IMR-90 (cell line): ENCODE measurements around the gene GHR. TPM values are rescaled to one million over a fixed set of nuclear protein-coding genes. Genes with fewer than 3 reads are reported as not detected.

ENCODE experiments used
- ATAC-seq: fragments of 200-7000 bp; cut with Tn5 transposase; 2 replicates; pipeline ENCODE4 v1.9.1; 2020; ENCODE audit warnings: low read depth, mild to moderate bottlenecking, moderate library complexity
- BruUV-seq: library from RNA; stranded (reverse); fragments of 400-500 nt; replicated peaks from 2 replicates; lab custom pipeline; 2021; lab: Mats Ljungman, UMichigan
- CTCF ChIA-PET: fragments of 300-600 bp; formaldehyde crosslinking; extraction: SDS; loops from one replicate; lab custom pipeline; 2021; ENCODE audit warnings: antibody characterized with exemption; lab: Yijun Ruan, JAX
- POLR2A ChIA-PET: fragments of 300-600 bp; sonication (Branson Sonifier 250); formaldehyde crosslinking; loops from one replicate; lab custom pipeline; 2022; ENCODE audit warnings: antibody characterized with exemption; ENCODE audit not compliant: unreplicated experiment; lab: Charles Lee
- DNase-seq: peaks from one replicate; pipeline ENCODE4 v3.0.0; 2013
- H2AFZ ChIP-seq: replicated peaks from 2 replicates; pipeline ENCODE3; 2013; ENCODE audit warnings: low read length, mild to moderate bottlenecking; ENCODE audit not compliant: poor library complexity
- H2AK5ac ChIP-seq: 2 replicates; pipeline ENCODE4 v1.6.1; 2013; ENCODE audit warnings: low read depth, low read length, inconsistent platforms
- H2AK9ac ChIP-seq: replicated peaks from 2 replicates; pipeline ENCODE3; 2013; ENCODE audit warnings: mild to moderate bottlenecking, low read depth, low read length, moderate library complexity; ENCODE audit not compliant: poor library complexity
- H2BK120ac ChIP-seq: 2 replicates; pipeline ENCODE4 v1.6.1; 2013; ENCODE audit warnings: low read depth, low read length, inconsistent platforms
- H2BK15ac ChIP-seq: 3 replicates; pipeline ENCODE4 v1.6.1; 2013; ENCODE audit warnings: low read depth, low read length, inconsistent platforms
- H2BK20ac ChIP-seq: 2 replicates; pipeline ENCODE4 v1.6.1; 2013; ENCODE audit warnings: low read depth, mild to moderate bottlenecking, inconsistent platforms, low read length, moderate library complexity
- H2BK5ac ChIP-seq: 2 replicates; pipeline ENCODE4 v1.6.1; 2013; ENCODE audit warnings: mild to moderate bottlenecking, low read depth, low read length, inconsistent platforms; ENCODE audit not compliant: poor library complexity, severe bottlenecking
- H3K14ac ChIP-seq: replicated peaks from 2 replicates; pipeline ENCODE4 v1.6.1; 2013; ENCODE audit warnings: low read depth, low read length, inconsistent platforms
- H3K18ac ChIP-seq: 2 replicates; pipeline ENCODE4 v1.6.1; 2013; ENCODE audit warnings: low read depth, low read length, control low read depth
- H3K23ac ChIP-seq: 2 replicates; pipeline ENCODE4 v1.6.1; 2013; ENCODE audit warnings: low read depth, low read length, inconsistent platforms
- H3K27ac ChIP-seq: 2 replicates; pipeline ENCODE4 v1.5.1; 2013; ENCODE audit warnings: mild to moderate bottlenecking, control low read depth, low read length; ENCODE audit not compliant: insufficient read depth
- H3K27me3 ChIP-seq: 2 replicates; pipeline ENCODE4 v1.6.1; 2013; ENCODE audit warnings: low read length; ENCODE audit not compliant: control insufficient read depth, insufficient read depth
- H3K36me3 ChIP-seq: 2 replicates; pipeline ENCODE4 v1.6.1; 2013; ENCODE audit warnings: low read length, mixed read lengths; ENCODE audit not compliant: control insufficient read depth, insufficient read depth
- H3K4ac ChIP-seq: 2 replicates; pipeline ENCODE4 v1.6.1; 2013; ENCODE audit warnings: low read depth, low read length, inconsistent platforms
- H3K4me1 ChIP-seq: 2 replicates; pipeline ENCODE4 v1.6.1; 2013; ENCODE audit warnings: low read length, mixed read lengths; ENCODE audit not compliant: control insufficient read depth, insufficient read depth
- H3K4me2 ChIP-seq: 2 replicates; pipeline ENCODE4 v1.6.1; 2013; ENCODE audit warnings: low read depth, mild to moderate bottlenecking, control low read depth, low read length, moderate library complexity
- H3K4me3 ChIP-seq: 2 replicates; pipeline ENCODE4 v1.5.1; 2013; ENCODE audit warnings: low read depth, mild to moderate bottlenecking, control low read depth, low read length, moderate library complexity; ENCODE audit not compliant: insufficient read depth
- H3K56ac ChIP-seq: 2 replicates; pipeline ENCODE4 v1.6.1; 2013; ENCODE audit warnings: low read length, inconsistent platforms; ENCODE audit not compliant: insufficient read depth; ENCODE audit errors: extremely low read depth
- H3K79me1 ChIP-seq, 2 experiments: 2 replicates each; pipeline ENCODE4 v1.6.1; 2013; ENCODE audit warnings: low read length in 2 of 2, inconsistent platforms in 1 of 2, low read depth in 1 of 2
- H3K9ac ChIP-seq: 2 replicates; pipeline ENCODE4 v1.6.1; 2013; ENCODE audit warnings: low read depth, low read length, control low read depth
- H3K9me1 ChIP-seq: 2 replicates; pipeline ENCODE4 v1.6.1; 2013; ENCODE audit warnings: low read length, inconsistent platforms; ENCODE audit not compliant: insufficient read depth
- H3K9me3 ChIP-seq: 2 replicates; pipeline ENCODE4 v1.6.1; 2013; ENCODE audit warnings: low read length; ENCODE audit not compliant: control insufficient read depth, insufficient read depth
- H4K20me1 ChIP-seq: 2 replicates; pipeline ENCODE4 v1.6.1; 2013; ENCODE audit warnings: low read length, inconsistent platforms; ENCODE audit not compliant: insufficient read depth
- H4K5ac ChIP-seq: 2 replicates; pipeline ENCODE4 v1.6.1; 2013; ENCODE audit warnings: mild to moderate bottlenecking, low read depth, low read length, control low read depth
- H4K8ac ChIP-seq, 2 experiments: 2 replicates each; pipeline ENCODE4 v1.6.1; 2013; ENCODE audit warnings: low read depth in 2 of 2, low read length in 2 of 2, control low read depth in 1 of 2, inconsistent platforms in 1 of 2
- H4K91ac ChIP-seq: 2 replicates; pipeline ENCODE4 v1.6.1; 2013; ENCODE audit warnings: low read depth, low read length, inconsistent platforms; ENCODE audit not compliant: insufficient read depth
- BHLHE40 ChIP-seq: fragments of 150-350 bp; IDR thresholded peaks from 2 replicates; pipeline ENCODE4 v1.6.1; 2016; ENCODE audit warnings: mild to moderate bottlenecking, low read depth, low read length
- CEBPB ChIP-seq: IDR thresholded peaks from 2 replicates; pipeline ENCODE4 v1.6.1; 2012; ENCODE audit warnings: low read depth, low read length, improper control_type of control experiment
- CHD1 ChIP-seq: IDR thresholded peaks from 2 replicates; pipeline ENCODE4 v1.6.1; 2012; ENCODE audit warnings: low read depth, low read length, improper control_type of control experiment
- FOS ChIP-seq: fragments of 150-350 bp; IDR thresholded peaks from 2 replicates; pipeline ENCODE4 v1.6.1; 2016; ENCODE audit warnings: low read depth, low read length
- MAFK ChIP-seq: IDR thresholded peaks from 2 replicates; pipeline ENCODE4 v1.6.1; 2012; ENCODE audit warnings: low read depth, low read length, improper control_type of control experiment
- MAZ ChIP-seq: IDR thresholded peaks from 2 replicates; pipeline ENCODE4 v1.6.1; 2012; ENCODE audit warnings: low read depth, mild to moderate bottlenecking, low read length, improper control_type of control experiment, moderate library complexity, borderline replicate concordance
- MXI1 ChIP-seq: IDR thresholded peaks from 2 replicates; pipeline ENCODE4 v1.6.1; 2012; ENCODE audit warnings: low read depth, mild to moderate bottlenecking, low read length, moderate library complexity, borderline replicate concordance
- NFE2L2 ChIP-seq: fragments of 150-350 bp; IDR thresholded peaks from 2 replicates; pipeline ENCODE4 v1.6.1; 2016; ENCODE audit warnings: low read depth, mild to moderate bottlenecking, low read length
- POLR2A ChIP-seq: IDR thresholded peaks from 2 replicates; pipeline ENCODE4 v1.6.1; 2012; ENCODE audit warnings: mild to moderate bottlenecking, low read depth, low read length
- RAD21 ChIP-seq: IDR thresholded peaks from 2 replicates; pipeline ENCODE4 v1.6.1; 2012; ENCODE audit warnings: low read length, improper control_type of control experiment
- RCOR1 ChIP-seq: IDR thresholded peaks from 2 replicates; pipeline ENCODE4 v1.6.1; 2012; ENCODE audit warnings: mild to moderate bottlenecking, low read length, improper control_type of control experiment; ENCODE audit not compliant: insufficient replicate concordance
- RFX5 ChIP-seq: IDR thresholded peaks from 2 replicates; pipeline ENCODE4 v1.8.0; 2012; ENCODE audit warnings: low read depth, mild to moderate bottlenecking, low read length, moderate library complexity
- SMC3 ChIP-seq: fragments of 150-350 bp; IDR thresholded peaks from 2 replicates; pipeline ENCODE4 v1.6.1; 2016; ENCODE audit warnings: low read depth, mild to moderate bottlenecking, antibody characterized with exemption, low read length, moderate library complexity
- dilution Hi-C: fragments of 300-500 bp; cut with HindIII; formaldehyde crosslinking; loops from one replicate; pipeline ENCODE4 v1.14.3; 2018; ENCODE audit warnings: low sequenced_read_pairs; ENCODE audit not compliant: unreplicated experiment
- in situ Hi-C: fragments of 300-500 bp; cut with MboI; formaldehyde crosslinking; loops from 3 replicates; pipeline ENCODE4 v1.14.3; 2019; ENCODE audit warnings: low sequenced_read_pairs, inconsistent platforms, mixed read lengths
- intact Hi-C: fragments of 100-400 bp; cut with micrococcal nuclease; formaldehyde crosslinking; loops from 2 replicates; pipeline ENCODE4 v1.10.0; 2022
- polyA plus RNA-seq, 3 experiments: library from polyadenylated mRNA; depleted of rRNA; stranded (reverse); fragments of >200 nt; gene quantifications; 2 replicates each; pipeline ENCODE4 v1.2.3, GENCODE V29; 2012; ENCODE audit warnings: low replicate concordance in 1 of 3
- total RNA-seq: library from RNA; depleted of rRNA; stranded (reverse); fragments of >200 nt; gene quantifications from 2 replicates; pipeline ENCODE4 v1.2.3, GENCODE V29; 2012
- TF ChIP-seq, protein P1 (sequence below): fragments of 150-350 bp; IDR thresholded peaks from 2 replicates; pipeline ENCODE4 v1.6.1; 2016; ENCODE audit warnings: low read depth, mild to moderate bottlenecking, low read length, moderate library complexity, borderline replicate concordance
- TF ChIP-seq, protein P2 (sequence below): fragments of 150-350 bp; IDR thresholded peaks from 2 replicates; pipeline ENCODE4 v1.6.1; 2017; ENCODE audit warnings: mild to moderate bottlenecking, antibody characterized with exemption, low read length, low read depth
- TF ChIP-seq, protein P3 (sequence below): conservative IDR thresholded peaks from 2 replicates; pipeline ENCODE4 v1.5.1; 2012; ENCODE audit warnings: mild to moderate bottlenecking, low read depth, low read length, improper control_type of control experiment

Gene GHR
- total and polyA plus RNA-seq, 2 of the 4 experiments (the other 2 are of a cell fraction), result 0.36 to 1.1 TPM

DNA sequence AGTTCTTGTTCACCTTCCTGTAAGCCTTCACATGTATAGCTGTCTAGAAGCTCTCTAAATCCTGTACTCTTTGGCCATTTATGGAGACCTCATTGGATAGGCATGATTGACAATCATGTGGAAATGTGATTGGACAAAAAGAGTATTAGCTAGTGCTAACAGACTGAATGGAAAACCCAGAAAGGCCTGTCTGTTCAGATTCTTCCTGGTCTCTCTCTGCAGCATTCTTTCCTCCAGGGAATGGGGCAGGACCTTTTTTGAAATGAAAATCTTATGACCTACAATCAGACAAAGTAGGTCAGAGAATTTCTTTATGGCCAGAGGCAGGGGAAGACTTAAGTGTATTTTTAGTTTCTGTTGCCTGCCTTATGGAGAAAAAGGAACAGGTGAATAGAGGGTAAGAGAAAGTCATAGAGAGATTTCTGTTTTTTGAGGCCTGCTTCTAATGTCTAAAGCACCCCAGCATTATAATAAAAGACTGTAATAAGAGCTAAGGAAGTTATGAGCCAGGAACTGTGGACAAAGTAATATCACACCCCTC is 181.0 kb downstream of the GHR start:
- BruUV-seq, result no TSS peak
- CTCF ChIA-PET, result no interaction called here
- Histone ChIP-seq H3K27ac (no peak overlapping the region), H4K91ac (no peak overlapping the region), H2BK5ac (no peak overlapping the region), H3K79me1 (no peaks in the 10 kb centered on the region), H3K4me2 (no peak overlapping the region), H3K4ac (no peak overlapping the region), H3K4me1 (no peaks in the 10 kb centered on the region), H2AFZ (no peak overlapping the region), H3K18ac (no peak overlapping the region), H3K9me3 (no peaks in the 10 kb centered on the region), H2AK9ac (no peak overlapping the region), H3K9ac (no peak overlapping the region), H2BK20ac (no peak overlapping the region), H3K23ac (no peak overlapping the region), H2BK120ac (no peak overlapping the region), H4K8ac (no peak overlapping the region), H2AK5ac (no peak overlapping the region), H2BK15ac (no peak overlapping the region), H4K20me1 (no peaks in the 10 kb centered on the region), H3K56ac (no peak overlapping the region), H3K9me1 (no peaks in the 10 kb centered on the region), H3K27me3 (no peaks in the 10 kb centered on the region), H3K36me3 (no peaks in the 10 kb centered on the region), H3K14ac (no peak overlapping the region), H4K5ac (no peak overlapping the region), H3K4me3 (no peak overlapping the region)
- in situ Hi-C loops (no loop called here), intact Hi-C loops (no loop called here), dilution Hi-C loops (no loop called here)
- DNase-seq (no peak), ATAC-seq (no peak)
- POLR2A ChIA-PET, result no interaction called here
- no peak for TF ChIP-seq MXI1
- no peak for TF ChIP-seq MAZ
- TF ChIP-seq MAFK, result no peak
- TF ChIP-seq, protein P1, sequence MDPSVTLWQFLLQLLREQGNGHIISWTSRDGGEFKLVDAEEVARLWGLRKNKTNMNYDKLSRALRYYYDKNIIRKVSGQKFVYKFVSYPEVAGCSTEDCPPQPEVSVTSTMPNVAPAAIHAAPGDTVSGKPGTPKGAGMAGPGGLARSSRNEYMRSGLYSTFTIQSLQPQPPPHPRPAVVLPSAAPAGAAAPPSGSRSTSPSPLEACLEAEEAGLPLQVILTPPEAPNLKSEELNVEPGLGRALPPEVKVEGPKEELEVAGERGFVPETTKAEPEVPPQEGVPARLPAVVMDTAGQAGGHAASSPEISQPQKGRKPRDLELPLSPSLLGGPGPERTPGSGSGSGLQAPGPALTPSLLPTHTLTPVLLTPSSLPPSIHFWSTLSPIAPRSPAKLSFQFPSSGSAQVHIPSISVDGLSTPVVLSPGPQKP, result no peak
- no peak for TF ChIP-seq RFX5
- TF ChIP-seq FOS, result no peak
- no peak for TF ChIP-seq POLR2A
- TF ChIP-seq, protein P2, sequence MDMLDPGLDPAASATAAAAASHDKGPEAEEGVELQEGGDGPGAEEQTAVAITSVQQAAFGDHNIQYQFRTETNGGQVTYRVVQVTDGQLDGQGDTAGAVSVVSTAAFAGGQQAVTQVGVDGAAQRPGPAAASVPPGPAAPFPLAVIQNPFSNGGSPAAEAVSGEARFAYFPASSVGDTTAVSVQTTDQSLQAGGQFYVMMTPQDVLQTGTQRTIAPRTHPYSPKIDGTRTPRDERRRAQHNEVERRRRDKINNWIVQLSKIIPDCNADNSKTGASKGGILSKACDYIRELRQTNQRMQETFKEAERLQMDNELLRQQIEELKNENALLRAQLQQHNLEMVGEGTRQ, result no peak
- no peak for TF ChIP-seq CHD1
- no peak for TF ChIP-seq BHLHE40
- TF ChIP-seq CEBPB, result no peak
- no peak for TF ChIP-seq RCOR1
- no peak for TF ChIP-seq RAD21
- no peak for TF ChIP-seq SMC3
- no peak for TF ChIP-seq NFE2L2
- TF ChIP-seq, protein P3, sequence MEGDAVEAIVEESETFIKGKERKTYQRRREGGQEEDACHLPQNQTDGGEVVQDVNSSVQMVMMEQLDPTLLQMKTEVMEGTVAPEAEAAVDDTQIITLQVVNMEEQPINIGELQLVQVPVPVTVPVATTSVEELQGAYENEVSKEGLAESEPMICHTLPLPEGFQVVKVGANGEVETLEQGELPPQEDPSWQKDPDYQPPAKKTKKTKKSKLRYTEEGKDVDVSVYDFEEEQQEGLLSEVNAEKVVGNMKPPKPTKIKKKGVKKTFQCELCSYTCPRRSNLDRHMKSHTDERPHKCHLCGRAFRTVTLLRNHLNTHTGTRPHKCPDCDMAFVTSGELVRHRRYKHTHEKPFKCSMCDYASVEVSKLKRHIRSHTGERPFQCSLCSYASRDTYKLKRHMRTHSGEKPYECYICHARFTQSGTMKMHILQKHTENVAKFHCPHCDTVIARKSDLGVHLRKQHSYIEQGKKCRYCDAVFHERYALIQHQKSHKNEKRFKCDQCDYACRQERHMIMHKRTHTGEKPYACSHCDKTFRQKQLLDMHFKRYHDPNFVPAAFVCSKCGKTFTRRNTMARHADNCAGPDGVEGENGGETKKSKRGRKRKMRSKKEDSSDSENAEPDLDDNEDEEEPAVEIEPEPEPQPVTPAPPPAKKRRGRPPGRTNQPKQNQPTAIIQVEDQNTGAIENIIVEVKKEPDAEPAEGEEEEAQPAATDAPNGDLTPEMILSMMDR, result no peak
